GM23248 (cell line): ENCODE measurements around the gene PRDM16.

Source experiments
- EZH2 ChIP-seq: fragments of 200-600 bp; sonication (generic); IDR thresholded peaks from 2 replicates; pipeline ENCODE4 v1.6.1; 2018; ENCODE audit warnings: antibody characterized with exemption, mild to moderate bottlenecking; ENCODE audit not compliant: insufficient read depth, poor library complexity, severe bottlenecking
- EZH2phosphoT487 ChIP-seq: fragments of 200-600 bp; sonication (generic); IDR thresholded peaks from 2 replicates; pipeline ENCODE4 v1.6.1; 2018; ENCODE audit warnings: antibody characterized with exemption, moderate library complexity, mild to moderate bottlenecking, low read depth; ENCODE audit not compliant: insufficient read depth

DNA sequence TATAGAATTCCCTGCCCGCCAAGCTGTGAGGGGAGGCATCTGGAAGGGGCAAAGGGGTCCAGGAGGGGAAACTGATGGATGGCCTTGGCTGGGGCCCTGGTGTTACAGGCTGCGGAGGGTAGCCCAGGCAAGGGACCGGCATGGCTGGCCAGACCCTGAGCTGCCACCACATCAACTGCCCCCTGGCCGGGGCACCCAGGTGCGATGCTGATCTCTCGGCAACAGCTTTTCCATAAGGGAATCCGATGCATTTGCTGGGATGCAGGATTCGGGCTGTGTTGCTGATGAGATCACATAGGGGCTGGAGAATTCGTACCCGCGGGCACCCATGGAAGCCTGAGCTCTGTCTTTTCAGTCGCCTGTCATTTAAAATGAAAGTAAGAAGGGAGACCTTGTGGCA, 73.7 kb downstream of the PRDM16 start:
- TF ChIP-seq EZH2 = no peak
- no peak for TF ChIP-seq EZH2phosphoT487
